ENCODE data around the gene ZFAND3. TPM values are rescaled to one million over a fixed set of nuclear protein-coding genes. Genes with fewer than 3 reads are reported as not detected.
A peak's percentile ranks its signal among the peaks of the same experiment; 100 is the strongest.

The ZFAND3 gene
- total and polyA plus RNA-seq, 7 donors: 48.5 to 166 (median 141) TPM

DNA sequence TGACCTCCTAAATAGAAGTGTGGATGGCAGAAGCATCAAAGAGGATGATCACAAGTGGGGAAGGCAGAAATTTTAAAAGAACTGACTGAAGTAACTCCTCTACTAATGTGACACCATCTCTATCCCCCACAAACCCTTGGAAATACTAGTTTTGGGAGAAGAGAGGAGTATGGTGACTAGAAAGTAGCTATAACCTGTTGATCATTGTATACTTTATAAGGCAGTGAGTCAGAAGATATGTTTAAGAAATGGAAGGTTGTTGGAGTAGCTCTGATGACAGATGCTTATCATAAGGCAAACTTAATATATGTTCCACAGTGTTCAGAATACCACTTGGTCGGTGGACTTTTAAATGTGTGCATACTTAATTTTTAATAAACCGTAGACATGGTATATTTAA, 116.6 kb downstream of the ZFAND3 start:
- Histone ChIP-seq H3K4me3 (no peak overlapping the region), H3K4me1 (peaks cover 31% of the 10 kb centered on the region), H3K9me3 (no peaks in the 10 kb centered on the region), H3K27ac (no peak overlapping the region), H3K27me3 (ENCODE audit: insufficient read depth in 3 of 3, low read length in 2 of 3) (no peaks in the 10 kb centered on the region), H3K36me3 (ENCODE audit: insufficient read depth in 1 of 2, low read depth in 1 of 2) (no peaks in the 10 kb centered on the region)
- DNase-seq: no peak
- WGBS, 3 donors: 93 to 98% (median 94%) methylated on average over 2 of the region's 2 CpGs
- no peak for ATAC-seq
- intact Hi-C loops (cut with DNase I): loop anchor here in 1 of 2 donors (5.0 kb wide), 1 partner anchor 36 kb away; no protein-coding TSS in a partner anchor
- TF ChIP-seq, protein P1, sequence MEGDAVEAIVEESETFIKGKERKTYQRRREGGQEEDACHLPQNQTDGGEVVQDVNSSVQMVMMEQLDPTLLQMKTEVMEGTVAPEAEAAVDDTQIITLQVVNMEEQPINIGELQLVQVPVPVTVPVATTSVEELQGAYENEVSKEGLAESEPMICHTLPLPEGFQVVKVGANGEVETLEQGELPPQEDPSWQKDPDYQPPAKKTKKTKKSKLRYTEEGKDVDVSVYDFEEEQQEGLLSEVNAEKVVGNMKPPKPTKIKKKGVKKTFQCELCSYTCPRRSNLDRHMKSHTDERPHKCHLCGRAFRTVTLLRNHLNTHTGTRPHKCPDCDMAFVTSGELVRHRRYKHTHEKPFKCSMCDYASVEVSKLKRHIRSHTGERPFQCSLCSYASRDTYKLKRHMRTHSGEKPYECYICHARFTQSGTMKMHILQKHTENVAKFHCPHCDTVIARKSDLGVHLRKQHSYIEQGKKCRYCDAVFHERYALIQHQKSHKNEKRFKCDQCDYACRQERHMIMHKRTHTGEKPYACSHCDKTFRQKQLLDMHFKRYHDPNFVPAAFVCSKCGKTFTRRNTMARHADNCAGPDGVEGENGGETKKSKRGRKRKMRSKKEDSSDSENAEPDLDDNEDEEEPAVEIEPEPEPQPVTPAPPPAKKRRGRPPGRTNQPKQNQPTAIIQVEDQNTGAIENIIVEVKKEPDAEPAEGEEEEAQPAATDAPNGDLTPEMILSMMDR (IDR thresholded peaks at IDR 0.05): no peak

DNA sequence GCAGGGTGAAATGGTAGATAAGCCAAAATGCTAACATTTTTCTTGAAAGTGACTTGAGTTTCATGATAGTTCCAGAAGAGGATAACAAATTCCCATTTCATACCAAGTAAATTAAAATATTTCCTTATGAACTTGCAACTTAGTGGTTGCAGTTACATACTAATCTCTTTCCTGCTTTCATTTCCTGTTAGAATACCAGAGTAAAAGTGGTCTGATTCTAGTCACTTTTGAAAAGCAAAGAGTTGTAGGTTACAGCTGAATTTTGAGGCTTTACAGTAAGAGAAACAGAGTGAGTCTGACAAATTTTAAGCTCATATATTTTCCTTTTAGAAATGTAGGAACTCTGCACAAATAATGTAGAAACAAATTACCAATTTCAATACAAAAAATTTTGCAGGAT, 117.4 kb downstream of the ZFAND3 start:
- no peak for ATAC-seq
- DNase-seq: no peak
- Histone ChIP-seq H3K27ac (no peak overlapping the region), H3K27me3 (ENCODE audit: insufficient read depth in 3 of 3, low read length in 2 of 3) (no peaks in the 10 kb centered on the region), H3K36me3 (ENCODE audit: insufficient read depth in 1 of 2, low read depth in 1 of 2) (no peaks in the 10 kb centered on the region), H3K4me3 (no peak overlapping the region), H3K4me1 (peaks cover 39% of the 10 kb centered on the region), H3K9me3 (no peaks in the 10 kb centered on the region)
- intact Hi-C loops (cut with DNase I): loop anchor here in 1 of 2 donors (5.0 kb wide), 1 partner anchor 35 kb away; no protein-coding TSS in a partner anchor
- TF ChIP-seq, protein P1 (IDR thresholded peaks at IDR 0.05): no peak

DNA sequence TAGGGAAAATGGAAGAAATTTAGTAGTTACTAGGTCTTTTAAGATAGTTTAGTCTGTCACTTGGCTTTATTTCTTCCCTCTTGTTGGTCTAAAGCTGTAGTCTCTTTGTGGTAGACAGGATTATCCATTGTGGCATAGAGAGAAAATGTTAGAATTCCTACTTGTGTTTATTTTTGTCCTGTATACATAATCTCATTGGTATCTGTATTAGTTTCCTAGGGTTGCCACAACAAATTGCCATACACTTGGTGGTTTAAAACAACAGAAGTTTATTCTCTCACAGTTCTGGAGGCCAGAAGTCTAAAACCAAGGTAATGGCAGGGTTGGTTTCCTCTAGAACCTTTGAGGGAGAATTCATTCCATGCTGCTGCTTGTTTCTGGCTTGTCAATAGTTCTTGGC, 119.4 kb downstream of the ZFAND3 start:
- Histone ChIP-seq H3K4me3 (no peak overlapping the region), H3K9me3 (no peaks in the 10 kb centered on the region), H3K27ac (peak overlapping the region; percentile 25), H3K4me1 (peaks cover 55% of the 10 kb centered on the region), H3K27me3 (ENCODE audit: insufficient read depth in 3 of 3, low read length in 2 of 3) (no peaks in the 10 kb centered on the region), H3K36me3 (ENCODE audit: insufficient read depth in 1 of 2, low read depth in 1 of 2) (no peaks in the 10 kb centered on the region)
- TF ChIP-seq, protein P1 (IDR thresholded peaks at IDR 0.05): no peak
- intact Hi-C loops (cut with DNase I): loop anchor here in 1 of 2 donors (5.0 kb wide), 1 partner anchor 33 kb away; no protein-coding TSS in a partner anchor
- ATAC-seq (peak in 3 of 4 donors; percentile 38 to 54 (median 48)), DNase-seq (no peak)

DNA sequence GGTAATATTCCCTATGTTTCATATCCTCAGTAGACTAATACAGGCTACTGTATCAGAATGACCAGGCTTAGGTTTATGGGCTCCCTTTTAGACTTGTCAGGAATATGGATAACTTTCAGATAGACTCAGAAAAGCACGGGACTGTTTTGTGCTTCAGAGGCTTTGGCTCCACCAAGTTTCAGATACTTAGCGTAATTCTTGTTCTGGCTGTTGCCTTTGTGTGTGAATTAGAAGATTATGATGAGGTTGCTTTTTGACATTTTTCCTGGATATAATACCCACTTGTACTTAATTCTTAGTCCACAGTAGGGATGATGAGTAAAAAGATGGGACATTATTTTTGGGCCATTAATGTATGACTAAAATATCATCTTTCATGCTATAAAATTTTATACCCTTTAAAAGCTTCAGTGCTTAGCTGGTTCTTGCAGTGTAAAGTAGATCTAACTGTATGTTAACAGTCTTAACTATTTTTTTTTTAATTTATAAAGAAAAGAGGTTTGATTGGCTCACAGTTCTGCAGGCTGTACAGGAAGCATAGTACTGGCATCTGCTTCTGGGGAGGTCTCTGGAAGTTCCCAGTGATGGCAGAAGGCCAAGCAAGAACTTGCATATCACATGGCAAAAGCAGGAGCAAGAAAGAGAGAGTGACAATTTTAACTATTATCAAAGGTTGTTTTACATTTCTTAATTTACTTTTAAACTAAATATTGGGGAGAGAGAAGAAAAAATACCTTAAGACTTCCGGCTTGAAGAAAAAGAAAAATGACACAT, 120.7 kb downstream of the ZFAND3 start:
- intact Hi-C loops (cut with DNase I): no loop called here
- DNase-seq: no peak
- Histone ChIP-seq H3K36me3 (ENCODE audit: insufficient read depth in 1 of 2, low read depth in 1 of 2) (no peaks in the 10 kb centered on the region), H3K4me1 (peaks cover 55% of the 10 kb centered on the region), H3K27me3 (ENCODE audit: insufficient read depth in 3 of 3, low read length in 2 of 3) (no peaks in the 10 kb centered on the region), H3K9me3 (no peaks in the 10 kb centered on the region), H3K4me3 (no peak overlapping the region), H3K27ac (no peak overlapping the region)
- WGBS, 3 donors: 72 to 90% (median 79%) methylated on average over 3 of the region's 3 CpGs
- TF ChIP-seq, protein P1 (IDR thresholded peaks at IDR 0.05): no peak
- ATAC-seq: peak in 2 of 4 donors; percentile 37 to 42
